K562 (cell line): ENCODE results near the gene ARHGAP24. TPM values are rescaled to one million over a fixed set of nuclear protein-coding genes. Genes with fewer than 3 reads are reported as not detected.

ENCODE experiments used
- DDX20 ChIP-seq: fragments of 450-650 bp; IDR thresholded peaks from 2 replicates; pipeline ENCODE4 v1.6.1; 2016; ENCODE audit warnings: missing genetic modification characterization, low read depth, mild to moderate bottlenecking, missing compliant biosample characterization, moderate library complexity
- GATA2 ChIP-seq: sonication (generic); formaldehyde crosslinking; IDR thresholded peaks from 2 replicates; pipeline ENCODE4 v1.4.0; 2020; ENCODE audit warnings: mild to moderate bottlenecking, missing genetic modification reagents
- JUN ChIP-seq, 2 experiments: sonication (generic) in 1 of 2; formaldehyde crosslinking in 1 of 2; IDR thresholded peaks; 2 replicates each; pipeline versions ENCODE4 v1.6.1 to v1.8.0; 2012 to 2022; ENCODE audit warnings: borderline replicate concordance in 2 of 2, mild to moderate bottlenecking in 2 of 2, improper control_type of control experiment in 1 of 2, low read depth in 1 of 2, low read length in 1 of 2, missing genetic modification reagents in 1 of 2
- JUND ChIP-seq, 2 experiments: IDR thresholded peaks; 2 replicates in 1 of 2; 3 replicates in 1 of 2; pipeline ENCODE4 v1.6.1; 2011; ENCODE audit warnings: borderline replicate concordance in 2 of 2, low read depth in 2 of 2, low read length in 2 of 2, improper control_type of control experiment in 1 of 2, missing biosample characterization in 1 of 2, missing genetic modification characterization in 1 of 2, missing genetic modification reagents in 1 of 2
- MTA1 ChIP-seq: fragments of 450-650 bp; IDR thresholded peaks from 2 replicates; pipeline ENCODE4 v1.6.1; 2017; ENCODE audit warnings: borderline replicate concordance
- ZNF133 ChIP-seq: fragments of 250-450 bp; sonication (Bioruptor Pico); IDR thresholded peaks from 2 replicates; pipeline ENCODE4 v1.4.0; 2020; ENCODE audit warnings: mild to moderate bottlenecking
- ZNF354B ChIP-seq: fragments of 250-450 bp; sonication (Bioruptor Pico); IDR thresholded peaks from 2 replicates; pipeline ENCODE4 v1.4.0; 2020
- polyA plus RNA-seq, 8 experiments: library from polyadenylated mRNA; depleted of rRNA in 4 of 8; stranded (reverse) in 5 of 8; unstranded in 3 of 8; fragments of >200 nt; fragmentation: Nextera tagmentation in 2 of 8; fragmentation: Illumina TruSeq in 1 of 8; extraction: Ambion mirVana in 2 of 8; extraction: Trizol in 1 of 8; gene quantifications; 2 replicates each; pipeline versions ENCODE4 v1.2.1 to v1.2.3, GENCODE V29; 2011 to 2014; ENCODE audit warnings: inconsistent platforms in 1 of 8, missing spikeins in 1 of 8
- total RNA-seq, 7 experiments: library from RNA; depleted of rRNA in 6 of 7; stranded (reverse); fragments of >200 nt in 6 of 7; fragmentation: Illumina TruSeq in 2 of 7; extraction: Trizol in 2 of 7; gene quantifications; 2 replicates each; pipeline versions ENCODE4 v1.2.1 to v1.2.3, GENCODE V29; 2011 to 2021; ENCODE audit warnings: low replicate concordance in 1 of 7
- TF ChIP-seq, protein P1 (sequence below): sonication (generic); formaldehyde crosslinking; IDR thresholded peaks from 2 replicates; pipeline ENCODE4 v1.8.0; 2022; ENCODE audit warnings: mild to moderate bottlenecking, missing genetic modification reagents
- TF ChIP-seq, protein P2 (sequence below): fragments of 200-800 bp; sonication (Bioruptor generic); IDR thresholded peaks from 2 replicates; pipeline ENCODE4 v1.6.1; 2017; ENCODE audit warnings: missing genetic modification characterization, missing compliant biosample characterization
- TF ChIP-seq, protein P3 (sequence below): fragments of 450-650 bp; IDR thresholded peaks from 2 replicates; pipeline ENCODE4 v1.6.1; 2018; ENCODE audit warnings: mild to moderate bottlenecking, low read depth; ENCODE audit not compliant: partially characterized antibody

The ARHGAP24 gene
- total and polyA plus RNA-seq, 9 of the 15 experiments (the other 6 are each of a cell fraction or from before 2014, with no cell fraction given), result 8.0 to 22.6 (median 14.0) TPM

DNA sequence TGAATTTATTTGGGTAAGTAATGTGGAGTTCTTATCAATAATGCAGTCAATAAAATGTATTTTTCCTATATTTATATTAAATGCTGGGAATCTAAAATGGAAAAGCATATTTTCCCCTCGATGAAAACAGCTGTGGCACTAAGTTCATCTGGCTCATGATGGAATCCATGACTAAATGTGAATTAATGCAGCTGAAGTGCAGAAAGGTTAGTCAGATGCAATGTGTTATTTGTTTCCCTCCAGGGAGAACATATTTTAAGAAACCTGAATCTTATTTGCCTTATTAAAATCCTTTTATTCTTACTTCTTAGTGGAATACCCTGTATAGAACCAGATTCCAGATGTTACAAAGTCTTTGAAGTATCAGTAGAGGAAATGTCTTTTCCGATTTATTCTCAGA is 247.9 kb downstream of the ARHGAP24 start (continued):
- TF ChIP-seq, protein P1, sequence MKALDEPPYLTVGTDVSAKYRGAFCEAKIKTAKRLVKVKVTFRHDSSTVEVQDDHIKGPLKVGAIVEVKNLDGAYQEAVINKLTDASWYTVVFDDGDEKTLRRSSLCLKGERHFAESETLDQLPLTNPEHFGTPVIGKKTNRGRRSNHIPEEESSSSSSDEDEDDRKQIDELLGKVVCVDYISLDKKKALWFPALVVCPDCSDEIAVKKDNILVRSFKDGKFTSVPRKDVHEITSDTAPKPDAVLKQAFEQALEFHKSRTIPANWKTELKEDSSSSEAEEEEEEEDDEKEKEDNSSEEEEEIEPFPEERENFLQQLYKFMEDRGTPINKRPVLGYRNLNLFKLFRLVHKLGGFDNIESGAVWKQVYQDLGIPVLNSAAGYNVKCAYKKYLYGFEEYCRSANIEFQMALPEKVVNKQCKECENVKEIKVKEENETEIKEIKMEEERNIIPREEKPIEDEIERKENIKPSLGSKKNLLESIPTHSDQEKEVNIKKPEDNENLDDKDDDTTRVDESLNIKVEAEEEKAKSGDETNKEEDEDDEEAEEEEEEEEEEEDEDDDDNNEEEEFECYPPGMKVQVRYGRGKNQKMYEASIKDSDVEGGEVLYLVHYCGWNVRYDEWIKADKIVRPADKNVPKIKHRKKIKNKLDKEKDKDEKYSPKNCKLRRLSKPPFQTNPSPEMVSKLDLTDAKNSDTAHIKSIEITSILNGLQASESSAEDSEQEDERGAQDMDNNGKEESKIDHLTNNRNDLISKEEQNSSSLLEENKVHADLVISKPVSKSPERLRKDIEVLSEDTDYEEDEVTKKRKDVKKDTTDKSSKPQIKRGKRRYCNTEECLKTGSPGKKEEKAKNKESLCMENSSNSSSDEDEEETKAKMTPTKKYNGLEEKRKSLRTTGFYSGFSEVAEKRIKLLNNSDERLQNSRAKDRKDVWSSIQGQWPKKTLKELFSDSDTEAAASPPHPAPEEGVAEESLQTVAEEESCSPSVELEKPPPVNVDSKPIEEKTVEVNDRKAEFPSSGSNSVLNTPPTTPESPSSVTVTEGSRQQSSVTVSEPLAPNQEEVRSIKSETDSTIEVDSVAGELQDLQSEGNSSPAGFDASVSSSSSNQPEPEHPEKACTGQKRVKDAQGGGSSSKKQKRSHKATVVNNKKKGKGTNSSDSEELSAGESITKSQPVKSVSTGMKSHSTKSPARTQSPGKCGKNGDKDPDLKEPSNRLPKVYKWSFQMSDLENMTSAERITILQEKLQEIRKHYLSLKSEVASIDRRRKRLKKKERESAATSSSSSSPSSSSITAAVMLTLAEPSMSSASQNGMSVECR (CRISPR knock-in tag), result no peak
- TF ChIP-seq JUND (IDR thresholded peaks at IDR 0.05; ENCODE audit: borderline replicate concordance, low read depth, low read length), result no peak
- TF ChIP-seq JUND (tag; IDR thresholded peaks at IDR 0.05; ENCODE audit: borderline replicate concordance, low read depth, low read length), result no peak
- TF ChIP-seq, protein P2, sequence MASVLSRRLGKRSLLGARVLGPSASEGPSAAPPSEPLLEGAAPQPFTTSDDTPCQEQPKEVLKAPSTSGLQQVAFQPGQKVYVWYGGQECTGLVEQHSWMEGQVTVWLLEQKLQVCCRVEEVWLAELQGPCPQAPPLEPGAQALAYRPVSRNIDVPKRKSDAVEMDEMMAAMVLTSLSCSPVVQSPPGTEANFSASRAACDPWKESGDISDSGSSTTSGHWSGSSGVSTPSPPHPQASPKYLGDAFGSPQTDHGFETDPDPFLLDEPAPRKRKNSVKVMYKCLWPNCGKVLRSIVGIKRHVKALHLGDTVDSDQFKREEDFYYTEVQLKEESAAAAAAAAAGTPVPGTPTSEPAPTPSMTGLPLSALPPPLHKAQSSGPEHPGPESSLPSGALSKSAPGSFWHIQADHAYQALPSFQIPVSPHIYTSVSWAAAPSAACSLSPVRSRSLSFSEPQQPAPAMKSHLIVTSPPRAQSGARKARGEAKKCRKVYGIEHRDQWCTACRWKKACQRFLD (CRISPR knock-in tag), result no peak
- no peak for TF ChIP-seq GATA2 (CRISPR knock-in tag)
- no peak for TF ChIP-seq ZNF354B (CRISPR knock-in tag)
- TF ChIP-seq DDX20 (tag), result no peak
- TF ChIP-seq, protein P3, sequence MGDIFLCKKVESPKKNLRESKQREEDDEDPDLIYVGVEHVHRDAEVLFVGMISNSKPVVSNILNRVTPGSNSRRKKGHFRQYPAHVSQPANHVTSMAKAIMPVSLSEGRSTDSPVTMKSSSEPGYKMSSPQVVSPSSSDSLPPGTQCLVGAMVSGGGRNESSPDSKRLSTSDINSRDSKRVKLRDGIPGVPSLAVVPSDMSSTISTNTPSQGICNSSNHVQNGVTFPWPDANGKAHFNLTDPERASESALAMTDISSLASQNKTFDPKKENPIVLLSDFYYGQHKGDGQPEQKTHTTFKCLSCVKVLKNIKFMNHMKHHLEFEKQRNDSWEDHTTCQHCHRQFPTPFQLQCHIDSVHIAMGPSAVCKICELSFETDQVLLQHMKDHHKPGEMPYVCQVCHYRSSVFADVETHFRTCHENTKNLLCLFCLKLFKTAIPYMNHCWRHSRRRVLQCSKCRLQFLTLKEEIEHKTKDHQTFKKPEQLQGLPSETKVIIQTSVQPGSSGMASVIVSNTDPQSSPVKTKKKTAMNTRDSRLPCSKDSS, result no peak
- no peak for TF ChIP-seq MTA1
- TF ChIP-seq ZNF133, result no peak
- TF ChIP-seq JUN (IDR thresholded peaks at IDR 0.05; ENCODE audit: borderline replicate concordance, low read depth, low read length), result no peak
- TF ChIP-seq JUN (CRISPR knock-in tag; IDR thresholded peaks at IDR 0.05; ENCODE audit: borderline replicate concordance), result no peak
